CD4-positive, alpha-beta T cell treated with Interleukin-10 for 1 hour (primary cell): ENCODE results near the gene PCNX2.

Experiments used
- DNase-seq: peaks from one replicate; pipeline ENCODE4 v3.0.0-alpha.2; 2020

PCNX2 gene

DNA sequence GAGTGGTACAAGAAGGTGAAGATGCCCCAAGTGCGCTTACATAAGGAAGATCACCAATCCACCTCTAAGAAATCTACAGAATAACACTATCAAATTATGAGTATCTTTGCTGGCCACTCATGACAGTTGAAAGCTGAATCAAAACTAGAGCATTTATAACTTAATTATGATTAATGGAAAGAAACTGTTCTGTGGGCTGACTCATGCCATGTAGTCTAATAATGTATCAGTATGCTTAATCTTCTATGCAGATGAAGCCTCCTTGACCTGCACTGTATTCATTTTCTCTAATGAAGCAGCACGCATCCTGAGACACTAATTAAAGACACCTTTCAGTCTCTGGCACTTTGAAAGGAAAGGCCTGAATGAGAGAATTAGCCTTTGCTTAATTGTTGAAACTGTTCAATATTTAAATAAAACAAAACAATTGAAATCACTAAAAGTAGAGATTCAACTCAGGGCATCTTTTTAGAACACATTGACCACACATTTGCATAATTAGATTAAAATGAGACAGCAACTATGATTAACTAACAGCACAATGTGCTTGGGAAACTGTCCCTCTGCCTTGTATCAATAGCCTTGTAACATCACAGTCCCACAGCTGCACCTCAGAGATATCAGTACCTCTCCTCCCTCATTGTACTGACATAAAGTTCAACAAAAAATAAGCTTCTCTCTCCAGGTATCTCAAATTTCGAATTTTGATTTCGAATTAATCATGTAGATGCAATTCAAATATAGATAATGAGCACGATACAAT, 239.5 kb downstream of the PCNX2 start:
- no peak for DNase-seq

DNA sequence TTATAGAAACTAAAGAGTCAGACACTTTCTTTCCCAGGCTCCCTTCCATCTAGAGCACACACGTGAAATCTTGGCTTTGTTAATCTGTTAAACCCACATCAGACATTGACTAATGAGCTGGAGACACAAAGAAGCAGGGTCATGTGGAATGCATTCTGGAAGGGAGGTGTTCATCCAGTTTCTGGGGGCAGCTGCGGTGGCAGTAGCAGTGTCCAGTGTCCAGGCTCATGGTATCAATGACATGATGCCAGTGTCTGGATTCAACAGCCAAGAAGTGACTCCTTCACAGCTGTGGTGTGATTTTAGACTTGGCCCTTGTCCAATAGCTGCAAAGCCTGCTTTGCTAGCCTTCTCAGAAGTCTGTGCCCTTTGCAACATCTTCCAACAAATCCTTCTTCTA, 249.9 kb downstream of the PCNX2 start:
- no peak for DNase-seq

DNA sequence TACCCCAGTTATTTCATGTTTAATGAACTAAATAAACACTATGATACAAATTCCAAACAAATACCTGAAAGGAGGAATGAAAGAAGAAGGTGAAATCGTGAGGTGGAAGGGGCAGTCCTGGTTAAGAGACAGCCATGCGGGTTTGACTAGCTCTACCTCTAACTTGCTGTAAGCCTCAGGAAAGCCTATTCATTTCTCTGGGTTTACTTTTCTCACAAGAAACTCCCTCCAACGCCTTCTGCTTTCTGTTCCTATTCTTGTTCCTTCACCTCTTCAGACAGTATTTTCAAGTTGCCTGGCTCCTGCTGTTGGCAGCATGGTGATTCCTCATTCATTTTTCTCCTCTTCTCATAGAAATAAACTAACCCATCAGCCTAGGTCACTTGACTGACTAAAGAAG, 252.7 kb downstream of the PCNX2 start:
- DNase-seq: no peak

DNA sequence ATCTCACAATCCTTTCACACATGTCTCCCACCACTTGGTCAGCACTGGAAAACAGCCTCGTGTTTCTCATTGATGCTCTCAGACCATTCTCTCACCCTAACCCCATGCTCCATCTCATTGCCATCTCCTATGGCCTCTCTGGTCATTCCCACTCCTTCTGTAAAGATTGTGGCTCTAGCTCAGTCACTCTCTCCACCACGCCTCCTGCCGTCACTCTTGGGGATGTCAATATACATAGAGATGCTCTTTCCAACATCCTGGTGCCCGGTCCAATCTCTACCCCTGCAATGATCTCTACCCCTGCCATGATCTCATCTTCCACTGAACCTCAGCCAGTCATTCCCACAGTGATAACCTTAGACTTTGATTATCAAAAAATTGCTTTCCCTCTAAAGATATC, 255.0 kb downstream of the PCNX2 start:
- no peak for DNase-seq

DNA sequence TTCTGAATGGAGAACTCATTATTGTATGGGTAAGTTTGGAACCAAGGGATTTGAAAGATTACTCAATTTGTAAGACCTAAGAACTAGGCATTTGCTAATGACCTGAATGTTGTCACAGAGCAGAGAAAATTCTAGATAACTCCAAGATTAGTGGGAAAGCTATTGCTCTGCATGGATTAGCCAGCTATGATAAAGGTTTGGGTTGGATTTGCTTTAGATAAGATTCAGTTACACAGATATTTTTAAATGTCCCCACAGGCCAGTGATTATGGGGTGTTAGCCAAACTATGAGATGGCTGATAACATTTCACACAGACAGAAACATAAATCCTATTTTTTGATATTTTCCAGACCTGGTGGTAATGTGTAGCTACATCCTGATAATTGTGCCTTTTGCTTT, 256.9 kb downstream of the PCNX2 start:
- no peak for DNase-seq

DNA sequence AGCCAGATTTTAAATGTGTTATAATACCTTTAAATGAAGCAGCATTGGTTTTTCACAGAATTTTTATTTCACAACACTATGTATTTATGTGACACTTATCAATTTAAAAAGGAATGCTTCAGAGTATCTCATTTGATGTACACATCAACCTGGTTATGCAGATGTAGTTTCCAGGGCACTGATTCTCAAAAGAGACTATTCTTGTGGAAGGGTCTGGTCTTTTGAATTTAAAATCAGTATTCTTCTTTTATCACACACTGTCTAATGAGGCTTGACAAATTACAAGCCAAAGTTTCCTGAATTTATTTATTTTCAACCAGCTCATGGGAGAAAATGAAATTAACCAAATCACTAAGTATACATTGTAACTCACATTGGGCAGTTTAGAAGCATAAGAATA, 257.7 kb downstream of the PCNX2 start:
- no peak for DNase-seq

DNA sequence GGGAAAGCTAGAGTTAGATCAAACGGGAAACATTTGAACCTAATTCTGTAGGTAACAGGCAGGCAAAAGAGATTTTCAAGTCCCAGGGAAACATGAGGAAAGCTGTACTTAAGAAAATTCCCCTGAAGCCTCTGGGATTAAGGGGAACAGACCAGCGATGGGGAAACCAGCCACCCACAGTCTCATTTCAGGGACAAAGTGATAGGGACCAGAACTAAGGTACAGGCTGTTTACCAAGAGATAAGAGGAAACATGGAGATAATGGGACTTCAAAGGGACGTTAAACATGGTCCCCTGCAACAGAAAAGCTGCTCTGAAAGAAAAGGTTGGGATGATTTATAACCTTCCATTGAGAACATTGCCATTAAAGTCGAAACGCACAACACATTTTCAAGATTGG, 260.7 kb downstream of the PCNX2 start:
- no peak for DNase-seq

DNA sequence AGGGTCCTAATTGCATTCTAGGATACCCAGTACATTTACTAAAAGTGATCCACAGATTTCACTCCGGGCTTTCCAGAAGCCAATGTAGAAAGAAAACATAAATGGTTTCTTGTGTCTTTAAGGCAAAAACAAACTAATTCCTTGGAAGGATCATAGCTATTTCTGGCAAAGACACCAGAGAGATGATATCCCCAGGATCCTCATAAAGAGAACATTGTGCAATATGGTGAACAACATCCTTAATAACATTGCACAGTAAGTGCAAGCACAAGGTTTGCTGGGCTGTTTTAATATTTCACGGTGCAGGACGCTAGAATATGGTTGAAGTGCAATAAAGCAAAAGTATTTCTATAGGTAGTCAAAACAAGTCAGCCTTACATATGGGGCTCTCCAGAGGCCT, 262.2 kb downstream of the PCNX2 start:
- no peak for DNase-seq

DNA sequence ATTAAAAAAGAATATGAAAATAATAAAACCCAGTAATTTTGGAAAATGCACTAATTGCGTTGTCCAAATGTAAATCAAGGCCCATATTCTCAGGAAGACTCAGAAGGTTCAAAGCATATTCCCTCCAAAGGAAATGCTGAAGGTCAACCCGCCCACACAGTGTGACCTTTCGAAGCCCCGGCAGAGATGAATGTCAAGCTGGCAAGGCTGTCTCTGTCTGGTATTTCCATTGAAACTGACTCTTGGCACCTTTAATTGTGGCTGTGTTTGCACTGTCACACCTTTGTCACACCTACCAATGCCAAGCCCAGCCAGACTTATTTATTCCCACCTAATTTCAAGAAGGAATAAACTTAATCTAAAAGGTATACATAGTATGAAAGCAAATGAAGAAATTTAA, 262.6 kb downstream of the PCNX2 start:
- DNase-seq: no peak

DNA sequence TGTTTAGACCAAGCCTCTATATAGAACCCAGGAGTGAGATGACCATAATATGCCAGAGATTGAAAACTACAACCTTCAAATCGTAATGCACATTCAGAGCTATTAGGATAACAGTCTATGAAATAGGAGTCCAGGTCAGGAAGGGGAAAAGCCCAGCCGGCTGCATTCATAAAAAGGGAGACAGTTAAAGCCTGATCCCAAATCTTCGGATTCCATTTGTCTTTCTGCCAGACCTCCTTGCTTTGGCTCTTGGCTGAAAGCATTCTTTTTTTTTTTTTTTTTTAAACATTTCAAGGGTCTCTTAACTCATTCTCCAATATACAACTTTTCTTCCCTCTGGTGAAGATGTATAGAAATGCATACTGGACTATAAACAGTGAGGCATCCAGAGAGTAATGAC, 264.0 kb downstream of the PCNX2 start:
- no peak for DNase-seq

DNA sequence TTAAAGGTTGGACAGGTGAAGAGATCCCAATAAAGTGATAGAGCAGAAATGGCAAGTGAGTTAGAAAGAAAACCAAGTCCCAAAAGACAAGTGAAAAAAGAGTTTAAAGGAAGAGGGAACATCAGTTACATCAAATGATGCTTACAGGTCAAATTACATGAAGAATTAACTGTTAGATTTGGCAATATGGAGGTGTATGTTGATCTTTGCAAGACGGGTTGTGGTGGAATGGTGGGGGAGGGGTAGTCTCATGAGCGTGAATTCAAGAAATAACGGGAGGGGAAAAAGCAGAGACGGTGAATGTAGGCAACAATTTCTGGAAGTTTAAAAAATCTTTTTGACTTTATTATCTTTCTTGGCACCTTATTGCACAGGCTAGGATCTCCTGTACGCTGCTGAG, 268.5 kb downstream of the PCNX2 start:
- DNase-seq: no peak

DNA sequence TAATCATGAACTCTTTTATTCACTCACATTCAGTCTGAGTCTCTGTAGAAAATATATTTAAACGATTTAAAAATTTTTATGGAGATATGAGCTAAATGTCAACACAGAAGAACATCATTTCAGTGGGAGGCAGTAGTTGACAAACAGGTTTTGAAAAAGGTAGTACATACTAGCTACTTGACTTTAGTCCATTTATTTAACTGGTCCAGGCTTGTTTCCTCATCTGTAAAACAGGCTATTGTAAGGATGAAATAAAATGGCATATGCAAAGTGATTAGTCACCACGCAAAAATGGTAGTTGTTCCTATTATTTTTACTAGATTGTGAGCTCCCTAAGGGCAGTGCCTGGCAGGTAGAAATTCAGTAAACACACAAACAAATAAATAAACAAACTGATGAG, 270.0 kb downstream of the PCNX2 start:
- no peak for DNase-seq

DNA sequence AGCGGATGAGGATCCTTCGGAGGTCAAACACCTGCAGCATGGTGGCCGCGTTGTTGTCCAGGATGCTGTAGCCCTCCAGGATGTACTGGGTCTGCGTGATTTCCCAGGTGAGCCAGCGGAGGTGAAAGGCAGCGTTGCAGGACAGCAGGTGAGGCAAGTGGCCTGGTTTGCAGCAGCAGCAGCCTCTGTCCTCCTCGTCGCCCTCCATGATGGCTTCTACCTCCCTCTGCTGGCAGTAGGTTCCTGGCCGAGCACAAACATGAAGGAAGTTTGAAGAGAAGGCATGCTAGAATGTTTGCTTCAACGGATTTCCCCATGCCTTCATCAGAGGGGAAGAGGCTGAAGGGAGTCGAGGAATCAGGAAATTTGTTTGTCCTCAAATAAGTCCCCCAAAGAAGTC, 270.4 kb downstream of the PCNX2 start:
- peak; percentile 6 for DNase-seq

DNA sequence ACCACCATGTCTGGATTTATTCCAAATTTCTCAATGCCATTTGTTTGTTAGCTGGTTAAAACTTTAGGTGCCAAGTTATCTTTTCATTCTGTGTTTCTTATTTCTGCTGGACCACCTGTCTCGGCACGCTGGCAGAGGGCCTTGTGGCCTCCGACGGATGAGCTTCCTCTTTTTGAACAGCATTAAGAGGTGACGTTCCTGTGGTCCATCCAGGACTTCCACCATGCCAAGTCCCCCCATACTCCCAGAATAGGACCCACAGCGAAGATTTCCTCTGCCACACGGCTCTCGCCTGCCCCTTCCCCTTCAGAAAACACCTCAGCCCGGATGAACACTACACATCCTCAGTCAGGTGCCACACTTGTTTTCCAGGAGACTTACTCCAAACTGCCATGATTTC, 271.3 kb downstream of the PCNX2 start:
- DNase-seq: no peak

DNA sequence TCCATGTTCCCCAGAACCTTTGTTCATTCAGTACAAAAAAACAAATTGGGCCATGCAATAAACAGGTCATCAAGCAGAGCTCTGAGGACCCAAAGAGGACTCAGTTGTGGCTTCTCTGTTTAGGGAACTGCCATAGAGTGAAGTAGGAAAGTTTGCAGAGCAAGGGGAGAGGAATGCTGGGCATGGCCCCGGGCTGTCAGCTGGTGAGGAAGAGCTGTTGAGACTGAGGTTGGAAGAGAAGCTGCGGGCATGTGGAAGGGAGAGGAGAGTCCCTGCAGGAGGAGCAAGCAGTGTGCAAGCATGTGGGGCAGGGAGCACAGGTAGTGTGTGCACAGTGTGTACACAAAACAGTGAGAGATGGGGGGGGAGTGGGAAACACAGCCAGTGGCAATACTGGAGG, 273.3 kb downstream of the PCNX2 start:
- DNase-seq: no peak

DNA sequence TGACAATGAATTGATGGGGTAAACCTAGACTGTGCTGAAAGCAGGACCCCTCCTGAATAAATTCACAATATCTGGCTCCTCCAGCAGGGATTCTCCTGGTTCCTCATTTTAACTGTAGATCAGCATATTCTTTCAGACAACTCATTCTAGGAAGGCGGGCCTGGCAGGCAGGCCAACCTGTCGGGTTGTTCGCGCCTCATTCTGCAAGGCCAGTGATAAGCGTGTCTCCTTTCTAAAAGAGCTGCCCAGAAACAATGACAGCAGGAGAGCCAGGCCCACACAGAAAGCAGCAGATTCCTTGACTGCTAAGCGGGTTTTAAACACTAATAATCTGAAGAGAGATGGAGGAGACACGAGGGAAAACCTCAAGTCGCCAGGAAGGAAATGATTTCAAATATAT, 275.1 kb downstream of the PCNX2 start:
- no peak for DNase-seq

DNA sequence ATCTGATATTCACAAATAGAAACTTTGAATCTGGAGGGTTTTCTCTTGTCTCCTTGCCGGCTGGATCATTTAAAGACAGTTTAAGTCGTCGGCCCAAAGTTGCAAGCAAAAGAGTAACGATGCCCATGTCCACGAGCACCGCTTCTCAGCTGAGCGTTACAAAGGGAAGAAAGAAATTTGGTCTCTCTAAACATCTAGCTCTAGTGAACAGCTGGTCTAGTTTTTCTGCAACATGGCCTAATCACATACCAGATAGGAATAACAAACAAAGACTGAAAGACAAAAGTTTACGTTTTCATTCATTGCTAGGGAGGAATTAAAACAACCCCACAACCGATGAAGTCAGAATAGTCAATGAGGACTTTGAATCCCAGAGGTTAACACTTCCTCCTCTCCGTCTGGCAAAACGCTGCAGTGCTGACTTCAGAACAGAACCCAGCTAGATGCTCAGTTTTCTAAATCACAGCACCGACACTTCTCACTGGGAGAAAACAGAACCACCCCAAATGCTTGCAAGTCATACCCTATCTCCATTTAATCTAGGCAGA, 275.7 kb downstream of the PCNX2 start:
- no peak for DNase-seq

DNA sequence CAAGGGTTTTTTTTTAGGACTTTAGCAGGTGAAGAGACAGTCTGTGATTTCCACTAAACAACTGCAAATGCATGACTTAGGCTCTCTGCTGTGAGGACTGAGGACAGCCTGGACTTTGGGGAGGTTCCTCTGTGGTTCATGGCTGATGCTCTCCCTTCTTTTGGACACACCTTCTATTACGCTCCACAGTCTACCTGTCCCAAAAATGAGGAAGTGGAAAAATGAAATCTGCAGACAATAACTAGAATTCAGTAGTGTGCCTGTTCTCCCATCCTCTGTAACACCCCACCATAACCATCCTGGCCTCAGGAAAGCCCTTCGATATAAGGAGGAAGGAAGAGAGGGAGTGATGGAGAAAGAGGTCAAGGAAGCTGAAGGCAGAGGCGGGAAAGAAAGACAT, 276.4 kb downstream of the PCNX2 start:
- no peak for DNase-seq

DNA sequence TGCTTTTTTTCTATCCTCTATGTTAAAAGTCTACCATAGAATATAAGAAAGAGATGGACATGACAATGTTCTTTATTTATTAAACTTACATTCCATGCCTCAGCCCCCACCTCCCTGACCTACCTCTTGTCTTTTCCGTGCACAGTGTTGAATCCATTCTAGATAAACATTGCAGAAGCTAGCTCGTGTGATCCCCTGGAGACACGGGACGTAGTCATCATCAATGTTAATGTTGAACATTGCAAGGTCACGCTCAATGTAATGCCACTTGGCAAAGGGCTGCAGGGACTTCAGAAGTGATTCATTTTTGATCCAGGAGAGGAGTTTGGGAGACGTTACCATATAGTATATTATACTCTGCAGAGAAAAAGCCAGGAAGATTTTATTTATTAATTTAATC, 278.7 kb downstream of the PCNX2 start:
- no peak for DNase-seq

DNA sequence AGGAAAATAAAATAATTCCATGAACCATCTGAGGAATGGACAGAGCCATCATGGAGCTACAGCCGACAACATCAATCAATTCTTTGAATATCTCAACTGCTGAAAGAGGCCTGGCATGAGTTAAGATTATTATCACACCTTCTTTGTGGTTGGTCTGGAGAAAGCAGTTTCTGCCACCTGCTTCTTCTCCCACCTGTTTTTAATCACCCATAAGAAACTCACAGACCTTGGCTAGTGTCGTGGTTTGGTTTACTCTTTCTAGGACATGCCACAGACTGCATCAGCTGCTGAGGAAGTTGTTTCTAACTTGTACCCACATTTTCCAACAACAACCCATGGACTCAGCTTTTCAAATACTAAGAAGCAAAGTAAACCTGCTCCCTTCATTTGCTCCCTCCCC, 279.6 kb downstream of the PCNX2 start:
- no peak for DNase-seq

DNA sequence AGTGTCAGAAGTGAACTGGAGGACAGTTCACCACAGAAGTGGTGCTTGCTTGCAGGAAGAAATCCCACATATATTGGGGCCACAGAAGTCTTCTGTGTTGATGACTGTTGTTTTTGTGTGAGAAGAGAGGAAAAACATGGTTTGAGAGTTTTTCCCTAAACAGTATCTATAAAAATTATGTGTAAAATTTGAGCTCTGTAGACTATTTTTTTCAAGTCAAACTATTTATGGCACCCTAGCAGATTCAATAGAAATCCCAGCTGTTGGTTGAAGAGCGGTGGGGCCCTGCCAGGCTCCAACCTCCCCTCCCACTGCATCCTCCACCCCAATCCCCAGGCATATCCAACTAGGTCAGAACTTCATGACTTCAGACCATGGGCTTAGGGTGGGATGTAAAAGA, 283.5 kb downstream of the PCNX2 start:
- DNase-seq: no peak

DNA sequence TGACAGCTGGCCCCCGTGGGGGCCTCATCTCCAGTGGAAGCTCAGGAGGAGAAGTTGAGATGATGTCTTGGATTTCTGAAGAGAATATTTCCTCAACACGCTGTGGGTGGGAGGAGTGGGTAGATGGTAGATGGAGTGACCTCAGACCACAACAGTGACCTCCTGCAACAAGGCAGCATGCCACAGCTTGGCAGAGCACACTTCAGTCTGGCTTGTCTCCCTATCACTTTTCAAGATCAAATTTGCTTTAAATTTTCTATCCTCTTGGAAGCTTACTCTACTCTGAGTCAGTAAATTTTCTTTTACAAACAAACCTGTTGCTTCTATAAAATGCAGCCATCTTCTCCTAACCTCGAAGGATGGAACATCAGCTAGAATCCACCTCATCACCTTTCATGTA, 285.4 kb downstream of the PCNX2 start:
- no peak for DNase-seq

DNA sequence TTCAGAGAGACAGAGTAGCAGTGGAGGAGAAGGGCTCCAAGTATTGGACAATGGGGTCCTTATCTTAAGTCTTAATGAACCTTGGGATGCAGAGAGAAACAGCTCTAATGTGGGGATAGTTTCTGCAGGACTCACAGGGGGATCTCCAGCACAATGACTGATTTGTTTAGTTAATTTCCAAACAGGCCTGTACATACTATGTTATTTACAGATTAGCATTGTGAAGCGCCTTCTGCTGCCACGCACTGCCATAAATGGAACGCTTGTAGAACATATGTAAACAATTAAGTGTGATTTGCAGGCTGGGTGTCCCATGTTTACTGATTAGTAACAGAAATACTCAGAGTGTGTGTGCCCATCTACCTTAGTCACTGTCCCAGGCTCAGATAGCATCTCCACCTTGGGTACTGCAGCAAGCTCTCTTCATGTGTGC, 289.0 kb downstream of the PCNX2 start:
- DNase-seq: no peak

DNA sequence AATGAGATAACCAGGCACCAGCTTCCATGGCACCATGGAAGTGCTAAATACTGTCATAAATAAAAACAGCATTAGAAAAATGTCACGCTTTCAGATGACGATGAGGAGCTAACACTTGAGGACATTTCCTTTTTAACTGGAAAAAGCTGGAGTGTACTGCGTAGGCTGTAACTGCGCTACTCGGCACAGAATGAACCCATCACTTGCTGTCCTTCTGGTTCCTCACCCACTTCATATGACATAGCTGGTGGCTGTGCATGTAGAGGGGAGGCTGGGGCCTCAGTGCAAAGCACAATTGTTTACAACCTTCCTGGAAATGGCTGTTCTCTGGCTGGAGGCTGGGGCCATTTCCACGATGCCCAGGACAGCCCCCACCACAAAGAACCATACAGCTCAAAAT, 289.4 kb downstream of the PCNX2 start:
- no peak for DNase-seq

DNA sequence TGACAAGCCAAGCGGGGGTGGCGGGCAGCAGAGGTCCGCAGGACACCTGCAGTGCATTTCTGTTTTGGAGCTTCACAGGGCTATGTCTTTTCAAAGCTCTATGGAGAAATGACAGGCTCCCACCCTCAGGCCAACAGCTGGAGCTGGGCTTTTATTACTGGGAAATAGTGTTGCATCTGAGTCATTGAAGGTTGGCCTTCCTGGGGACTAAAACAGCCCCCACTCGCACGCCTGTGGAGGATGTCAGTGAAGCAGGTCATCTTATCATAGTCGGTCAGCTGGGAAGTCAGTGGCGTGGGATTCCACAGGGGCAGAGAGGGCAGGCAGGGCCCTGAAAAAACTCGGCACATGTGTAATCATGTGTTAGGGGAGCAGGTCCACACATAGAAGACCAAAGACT, 289.8 kb downstream of the PCNX2 start:
- DNase-seq: no peak
